ENCODE results near the gene DCD.

DNA sequence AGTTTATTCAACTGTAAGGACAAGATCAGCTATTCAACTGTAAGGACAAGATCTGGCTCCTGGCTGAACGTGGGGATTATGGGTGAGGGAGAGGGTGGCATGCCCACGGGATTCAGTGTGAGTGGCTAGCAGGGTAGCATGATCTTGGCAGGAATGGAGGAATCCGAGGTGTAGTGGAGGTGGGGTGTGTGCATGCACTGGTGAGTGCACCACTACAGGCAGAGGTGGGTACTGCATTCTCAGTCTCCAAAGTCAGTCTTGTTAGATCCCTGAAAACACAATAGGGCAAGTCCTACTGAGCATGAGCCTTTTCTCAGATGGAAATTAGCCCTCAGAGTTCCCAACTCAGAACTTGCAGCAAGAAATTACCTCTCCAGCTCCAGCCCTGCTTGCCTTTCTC, 32.2 kb upstream of the DCD start:
- TF ChIP-seq, protein P1, sequence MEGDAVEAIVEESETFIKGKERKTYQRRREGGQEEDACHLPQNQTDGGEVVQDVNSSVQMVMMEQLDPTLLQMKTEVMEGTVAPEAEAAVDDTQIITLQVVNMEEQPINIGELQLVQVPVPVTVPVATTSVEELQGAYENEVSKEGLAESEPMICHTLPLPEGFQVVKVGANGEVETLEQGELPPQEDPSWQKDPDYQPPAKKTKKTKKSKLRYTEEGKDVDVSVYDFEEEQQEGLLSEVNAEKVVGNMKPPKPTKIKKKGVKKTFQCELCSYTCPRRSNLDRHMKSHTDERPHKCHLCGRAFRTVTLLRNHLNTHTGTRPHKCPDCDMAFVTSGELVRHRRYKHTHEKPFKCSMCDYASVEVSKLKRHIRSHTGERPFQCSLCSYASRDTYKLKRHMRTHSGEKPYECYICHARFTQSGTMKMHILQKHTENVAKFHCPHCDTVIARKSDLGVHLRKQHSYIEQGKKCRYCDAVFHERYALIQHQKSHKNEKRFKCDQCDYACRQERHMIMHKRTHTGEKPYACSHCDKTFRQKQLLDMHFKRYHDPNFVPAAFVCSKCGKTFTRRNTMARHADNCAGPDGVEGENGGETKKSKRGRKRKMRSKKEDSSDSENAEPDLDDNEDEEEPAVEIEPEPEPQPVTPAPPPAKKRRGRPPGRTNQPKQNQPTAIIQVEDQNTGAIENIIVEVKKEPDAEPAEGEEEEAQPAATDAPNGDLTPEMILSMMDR (optimal IDR thresholded peaks at IDR 0.05 in 1 of 3, IDR thresholded peaks at IDR 0.05 in 1 of 3, conservative IDR thresholded peaks at IDR 0.05 in 1 of 3; ENCODE audit: extremely low read depth in 1 of 3, insufficient read depth in 2 of 3, low read length in 3 of 3) = peak; percentile 67 to 80 (median 76)
- no peak for TF ChIP-seq EZH2 (IDR thresholded peaks at IDR 0.05; ENCODE audit: low read length)

Measured in keratinocyte (primary cell).